IPS-18a (cell line): Measurements from ENCODE around the gene SLC25A42.
"Not testable (repeated sequence)": the region's sequence is repeated elsewhere in the genome, so short reads cannot be mapped to it uniquely, and the experiment has no call there.

Experiments
- H3K27ac ChIP-seq: one replicate; pipeline ENCODE4 v1.5.1; 2013; ENCODE audit warnings: low read length
- H3K27me3 ChIP-seq: one replicate; pipeline ENCODE4 v1.6.1; 2013; ENCODE audit warnings: mild to moderate bottlenecking, low read length; ENCODE audit not compliant: control insufficient read depth, insufficient read depth
- H3K36me3 ChIP-seq: one replicate; pipeline ENCODE4 v1.6.1; 2013; ENCODE audit warnings: low read depth, low read length; ENCODE audit not compliant: control insufficient read depth
- H3K4me1 ChIP-seq: one replicate; pipeline ENCODE4 v1.6.1; 2013; ENCODE audit warnings: low read depth, low read length; ENCODE audit not compliant: control insufficient read depth
- H3K4me3 ChIP-seq: one replicate; pipeline ENCODE4 v1.5.1; 2013; ENCODE audit warnings: low read length
- H3K9ac ChIP-seq: one replicate; pipeline ENCODE4 v1.6.1; 2013; ENCODE audit warnings: mild to moderate bottlenecking, low read length, moderate library complexity
- H3K9me3 ChIP-seq: one replicate; pipeline ENCODE4 v1.6.1; 2013; ENCODE audit warnings: low read depth, low read length; ENCODE audit not compliant: control insufficient read depth

Gene SLC25A42

GRCh38 chr19:19133985-19134384 is 70.2 kb downstream of the SLC25A42 start:
- peaks cover 12% of the 10 kb centered on the region for H3K4me1 ChIP-seq
- no peak overlapping the region for H3K27ac ChIP-seq
- H3K36me3 ChIP-seq = no peaks in the 10 kb centered on the region
- no peak overlapping the region for H3K9ac ChIP-seq
- H3K27me3 ChIP-seq = peaks cover 10% of the 10 kb centered on the region
- H3K9me3 ChIP-seq = no peaks in the 10 kb centered on the region
- H3K4me3 ChIP-seq = no peak overlapping the region

GRCh38 chr19:19134687-19135158 is 70.9 kb downstream of the SLC25A42 start:
- Histone ChIP-seq H3K4me3 (peak overlapping the region; percentile 46), H3K9me3 (no peaks in the 10 kb centered on the region), H3K36me3 (no peaks in the 10 kb centered on the region), H3K27me3 (peaks cover 10% of the 10 kb centered on the region), H3K27ac (no peak overlapping the region), H3K9ac (no peak overlapping the region), H3K4me1 (peaks cover 12% of the 10 kb centered on the region)

- H3K4me3 ChIP-seq, H3K9me3 ChIP-seq, H3K27me3 ChIP-seq, H3K9ac ChIP-seq, H3K36me3 ChIP-seq, H3K27ac ChIP-seq: not testable (repeated sequence)
- peaks cover 12% of the 10 kb centered on the region for H3K4me1 ChIP-seq
These were observed 71.9 kb downstream of the SLC25A42 start for GRCh38 chr19:19135713-19136112.

- peaks cover 10% of the 10 kb centered on the region for H3K27me3 ChIP-seq
- H3K36me3 ChIP-seq = no peaks in the 10 kb centered on the region
- H3K4me3 ChIP-seq = peak overlapping the region; percentile 74
- H3K9me3 ChIP-seq = no peaks in the 10 kb centered on the region
- H3K4me1 ChIP-seq = peaks cover 12% of the 10 kb centered on the region
- H3K27ac ChIP-seq = no peak overlapping the region
- H3K9ac ChIP-seq = peak overlapping the region; percentile 53
These were observed 73.8 kb downstream of the SLC25A42 start for GRCh38 chr19:19137556-19138108.

- Histone ChIP-seq H3K27me3 (peaks cover 10% of the 10 kb centered on the region), H3K36me3 (no peaks in the 10 kb centered on the region), H3K27ac (no peak within 1 kb of the TSS), H3K4me3 (peak within 1 kb of the TSS; percentile 74), H3K9ac (peak within 1 kb of the TSS; percentile 53), H3K9me3 (no peaks in the 10 kb centered on the region), H3K4me1 (peaks cover 12% of the 10 kb centered on the region)
These were observed 74.6 kb downstream of the SLC25A42 start, which contains the start of gene TMEM161A for GRCh38 chr19:19138109-19138981. TMEM161A (minus strand) TSS chr19:19138478; CDS start chr19:19138428, 50 bp downstream.

- Histone ChIP-seq H3K9ac (no peak overlapping the region), H3K36me3 (no peaks in the 10 kb centered on the region), H3K9me3 (no peaks in the 10 kb centered on the region), H3K4me3 (no peak overlapping the region), H3K4me1 (peaks cover 7% of the 10 kb centered on the region), H3K27ac (no peak overlapping the region), H3K27me3 (peaks cover 10% of the 10 kb centered on the region)
These were observed 76.1 kb downstream of the SLC25A42 start for GRCh38 chr19:19139876-19140229.

- Histone ChIP-seq H3K4me1 (peaks cover 6% of the 10 kb centered on the region), H3K9me3 (no peaks in the 10 kb centered on the region), H3K4me3 (no peak overlapping the region), H3K27me3 (peaks cover 10% of the 10 kb centered on the region), H3K27ac (no peak overlapping the region), H3K9ac (no peak overlapping the region), H3K36me3 (no peaks in the 10 kb centered on the region)
These were observed 76.7 kb downstream of the SLC25A42 start for GRCh38 chr19:19140476-19140875.

GRCh38 chr19:19142347-19142746 is 78.6 kb downstream of the SLC25A42 start:
- peaks cover 5% of the 10 kb centered on the region for H3K4me1 ChIP-seq
- H3K9ac ChIP-seq = no peak overlapping the region

GRCh38 chr19:19145281-19145680 is 81.5 kb downstream of the SLC25A42 start:
- no peak overlapping the region for H3K4me3 ChIP-seq
- H3K36me3 ChIP-seq = no peaks in the 10 kb centered on the region
- no peaks in the 10 kb centered on the region for H3K27me3 ChIP-seq
- no peaks in the 10 kb centered on the region for H3K4me1 ChIP-seq
- no peak overlapping the region for H3K27ac ChIP-seq
- no peaks in the 10 kb centered on the region for H3K9me3 ChIP-seq
- no peak overlapping the region for H3K9ac ChIP-seq

More at GRCh38 chr19:19142347-19142746, 78.6 kb downstream of the SLC25A42 start:
- H3K4me3 ChIP-seq = no peak overlapping the region
- H3K9me3 ChIP-seq = no peaks in the 10 kb centered on the region
- H3K36me3 ChIP-seq = no peaks in the 10 kb centered on the region
- H3K27ac ChIP-seq = no peak overlapping the region
- peaks cover 6% of the 10 kb centered on the region for H3K27me3 ChIP-seq

GRCh38 chr19:19145684-19146608 is 82.2 kb downstream of the SLC25A42 start:
- Histone ChIP-seq H3K27ac (no peak overlapping the region), H3K27me3 (no peaks in the 10 kb centered on the region), H3K9me3 (no peaks in the 10 kb centered on the region), H3K4me1 (no peaks in the 10 kb centered on the region), H3K36me3 (no peaks in the 10 kb centered on the region), H3K9ac (no peak overlapping the region), H3K4me3 (no peak overlapping the region)

GRCh38 chr19:19146865-19147264 is 83.1 kb downstream of the SLC25A42 start:
- Histone ChIP-seq H3K4me1 (no peaks in the 10 kb centered on the region), H3K36me3 (no peaks in the 10 kb centered on the region), H3K9me3 (no peaks in the 10 kb centered on the region), H3K27ac (no peak overlapping the region), H3K9ac (no peak overlapping the region), H3K27me3 (no peaks in the 10 kb centered on the region), H3K4me3 (no peak overlapping the region)
